Omental fat pad (tissue), 4 donors: ENCODE measurements around the gene RTCB. TPM values are rescaled to one million over a fixed set of nuclear protein-coding genes. Genes with fewer than 3 reads are reported as not detected.

Experiments used
- ATAC-seq: fragments of 150-250 bp; one replicate; pipeline ENCODE4 v1.9.1; 2016; ENCODE audit warnings: mild to moderate bottlenecking, moderate library complexity; ENCODE audit not compliant: low FRiP score
- DNase-seq: peaks from one replicate; pipeline ENCODE4 v3.0.0-alpha.2; 2019; ENCODE audit warnings: low spot score
- small RNA-seq: library from RNA; depleted of rRNA; stranded (forward); fragments of <200 nt; gene quantifications from one replicate; pipeline ENCODE3, GENCODE V24; 2016
- total RNA-seq, 4 donors: library from RNA; depleted of rRNA; stranded (reverse); fragments of >200 nt; gene quantifications; one replicate each; pipeline ENCODE4 v1.1.0, GENCODE V29; 2016
- TF ChIP-seq, protein P1 (sequence below), 3 donors: fragments of 450-650 bp; IDR thresholded peaks; one replicate each; pipeline ENCODE4 v1.5.1; 2016 to 2017; ENCODE audit warnings: antibody characterized with exemption in 3 of 3, mild to moderate bottlenecking in 3 of 3, moderate library complexity in 2 of 3

RTCB gene
- total RNA-seq, 4 donors from 2014 or later = 56.1 to 61.7 (median 58.6) TPM

DNA sequence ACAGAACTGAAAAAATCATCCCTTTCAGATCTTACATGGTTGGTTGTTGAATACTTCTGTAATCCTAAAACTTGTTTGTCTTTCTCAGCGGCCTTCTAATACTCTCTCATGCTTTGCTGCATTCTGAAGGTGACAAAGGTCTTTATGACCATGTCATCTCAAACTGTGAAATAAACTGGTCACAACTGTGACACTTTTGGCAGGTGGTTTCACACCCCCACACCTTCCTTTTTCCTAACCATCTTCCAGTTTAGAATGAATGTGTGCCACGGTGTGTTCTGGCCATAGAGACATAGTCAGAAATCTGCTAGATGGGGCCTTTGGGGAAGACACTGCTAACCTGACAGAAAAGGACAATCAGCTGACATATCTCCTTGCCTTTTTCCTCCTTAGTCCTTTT lies 69.1 kb downstream of the RTCB start:
- ATAC-seq = no peak
- DNase-seq = no peak
- TF ChIP-seq, protein P1, sequence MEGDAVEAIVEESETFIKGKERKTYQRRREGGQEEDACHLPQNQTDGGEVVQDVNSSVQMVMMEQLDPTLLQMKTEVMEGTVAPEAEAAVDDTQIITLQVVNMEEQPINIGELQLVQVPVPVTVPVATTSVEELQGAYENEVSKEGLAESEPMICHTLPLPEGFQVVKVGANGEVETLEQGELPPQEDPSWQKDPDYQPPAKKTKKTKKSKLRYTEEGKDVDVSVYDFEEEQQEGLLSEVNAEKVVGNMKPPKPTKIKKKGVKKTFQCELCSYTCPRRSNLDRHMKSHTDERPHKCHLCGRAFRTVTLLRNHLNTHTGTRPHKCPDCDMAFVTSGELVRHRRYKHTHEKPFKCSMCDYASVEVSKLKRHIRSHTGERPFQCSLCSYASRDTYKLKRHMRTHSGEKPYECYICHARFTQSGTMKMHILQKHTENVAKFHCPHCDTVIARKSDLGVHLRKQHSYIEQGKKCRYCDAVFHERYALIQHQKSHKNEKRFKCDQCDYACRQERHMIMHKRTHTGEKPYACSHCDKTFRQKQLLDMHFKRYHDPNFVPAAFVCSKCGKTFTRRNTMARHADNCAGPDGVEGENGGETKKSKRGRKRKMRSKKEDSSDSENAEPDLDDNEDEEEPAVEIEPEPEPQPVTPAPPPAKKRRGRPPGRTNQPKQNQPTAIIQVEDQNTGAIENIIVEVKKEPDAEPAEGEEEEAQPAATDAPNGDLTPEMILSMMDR (IDR thresholded peaks at IDR 0.05) = no peak

DNA sequence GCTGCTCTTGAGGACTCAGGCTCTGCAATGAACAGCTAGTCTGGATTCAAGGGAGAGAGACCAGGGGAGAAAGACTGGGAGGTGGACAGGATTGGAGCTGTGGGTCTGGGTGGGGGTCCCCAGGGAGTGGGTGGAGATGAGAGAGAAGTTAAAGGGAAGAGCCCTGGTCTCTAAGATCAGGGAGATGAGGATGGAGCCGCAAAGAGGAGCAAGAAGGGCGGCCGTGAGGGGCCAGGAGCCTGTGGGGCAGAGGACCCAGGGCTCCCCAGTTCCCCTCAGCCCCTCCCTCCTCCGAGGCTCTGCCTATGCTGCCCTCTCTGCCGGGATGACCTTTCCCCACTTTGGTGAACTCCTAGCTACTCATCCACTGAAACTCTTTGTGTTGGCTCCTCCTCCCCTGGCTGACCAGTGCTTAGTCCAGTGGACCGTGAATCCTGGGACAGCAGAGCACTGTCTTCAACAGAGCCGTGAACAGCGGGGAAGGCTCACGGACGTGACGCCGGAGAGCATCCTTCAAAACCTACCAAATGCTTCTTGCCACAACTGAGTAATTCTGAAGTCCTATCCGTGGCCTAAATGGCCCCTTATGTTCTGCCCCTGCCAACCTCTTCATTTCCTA lies 70.8 kb downstream of the RTCB start:
- TF ChIP-seq, protein P1 (IDR thresholded peaks at IDR 0.05) = no peak
- DNase-seq = no peak
- no peak for ATAC-seq

GRCh38 chr22:32340411-32340810 lies 71.6 kb downstream of the RTCB start:
- ATAC-seq (no peak), DNase-seq (no peak)
- TF ChIP-seq, protein P1 (IDR thresholded peaks at IDR 0.05) = no peak

- ATAC-seq (no peak), DNase-seq (no peak)
- TF ChIP-seq, protein P1 (IDR thresholded peaks at IDR 0.05) = no peak
Observed at GRCh38 chr22:32339190-32340012, 72.6 kb downstream of the RTCB start.

DNA sequence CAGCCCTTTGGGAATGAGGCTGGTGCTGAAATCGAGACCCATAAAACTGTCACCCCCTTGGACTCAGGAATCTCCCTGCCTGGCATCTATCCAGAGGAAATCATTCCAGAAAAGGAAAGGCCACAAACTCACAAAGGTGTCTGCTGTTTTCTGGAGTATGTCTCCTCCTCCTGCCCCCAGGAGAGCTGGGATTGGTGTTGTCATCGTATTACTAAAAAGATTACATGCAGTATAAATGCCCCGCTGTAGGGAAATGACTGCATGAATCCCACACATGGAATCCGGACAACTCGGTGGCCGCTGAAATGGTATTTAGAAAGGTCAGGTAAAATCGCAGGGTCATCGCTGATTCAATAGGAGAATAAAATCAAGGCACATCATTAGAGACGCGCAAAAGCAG lies 73.3 kb downstream of the RTCB start:
- no peak for DNase-seq
- ATAC-seq = no peak
- TF ChIP-seq, protein P1 (IDR thresholded peaks at IDR 0.05) = no peak

Small RNAs within 50 kb of the gene (small RNA-seq; reads per million reads assigned to genes)
- gene AL021937.2 (not detected), gene IGLVIVOR22-2 (not detected), gene RF02171 (not detected), gene RF02172 (not detected)

Other genes starting within 250 kb of the RTCB start
- under 1 TPM in 1 of 4 donors, not detected in 3; 0.36 TPM for gene RFPL2, start 207.2 kb downstream of the RTCB start, total RNA-seq
- gene SLC5A4, start 156.9 kb downstream of the RTCB start, total RNA-seq = 1 to 10 TPM in 2 of 4 donors, under 1 TPM in 2; 0.46 to 6.5 (median 0.96) TPM
- gene RFPL3, start 54.4 kb downstream of the RTCB start, total RNA-seq = not detected
- not detected for gene BPIFC, start 52.2 kb upstream of the RTCB start, total RNA-seq
- gene FBXO7, start 62.6 kb upstream of the RTCB start, total RNA-seq = 10 to 100 TPM; 74.3 to 91.3 (median 83.3) TPM